Stimulated activated CD8-positive, alpha-beta memory T cell treated with anti-CD3 and anti-CD28 coated beads, Interleukin-15, amount 100 ng/mL, for 1 hour (primary cell): ENCODE data around the gene LARGE2.

Experiments used
- DNase-seq: peaks from one replicate; pipeline ENCODE4 v3.0.0-alpha.2; 2020; ENCODE audit warnings: low read depth

LARGE2 gene

GRCh38 chr11:45964911-45965389 lies 42.5 kb downstream of the LARGE2 start:
- peak; percentile 29 for DNase-seq

- no peak for DNase-seq
Observed at GRCh38 chr11:45967506-45967905, 45.0 kb downstream of the LARGE2 start.

DNA sequence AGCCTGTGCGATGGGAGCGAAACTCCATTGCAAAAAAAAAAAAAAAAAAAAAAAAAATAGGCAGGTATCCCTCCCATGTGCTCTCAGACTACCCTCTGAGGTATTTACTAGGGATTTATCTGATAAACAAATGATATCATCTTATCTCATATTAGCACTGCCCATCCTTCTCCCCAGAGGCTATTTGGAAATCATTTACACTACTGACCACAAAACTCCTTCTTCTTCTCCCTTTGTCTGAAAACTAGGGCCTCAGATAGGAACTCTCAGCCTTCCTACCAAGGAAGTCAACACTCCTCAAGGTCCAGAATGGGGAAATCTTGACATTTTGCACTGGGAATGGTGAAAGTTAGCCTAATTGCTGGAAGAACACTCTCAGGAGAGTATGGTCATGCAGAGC lies 46.4 kb downstream of the LARGE2 start:
- no peak for DNase-seq

- DNase-seq: no peak
Observed at GRCh38 chr11:45973601-45974000, 51.1 kb downstream of the LARGE2 start.

DNA sequence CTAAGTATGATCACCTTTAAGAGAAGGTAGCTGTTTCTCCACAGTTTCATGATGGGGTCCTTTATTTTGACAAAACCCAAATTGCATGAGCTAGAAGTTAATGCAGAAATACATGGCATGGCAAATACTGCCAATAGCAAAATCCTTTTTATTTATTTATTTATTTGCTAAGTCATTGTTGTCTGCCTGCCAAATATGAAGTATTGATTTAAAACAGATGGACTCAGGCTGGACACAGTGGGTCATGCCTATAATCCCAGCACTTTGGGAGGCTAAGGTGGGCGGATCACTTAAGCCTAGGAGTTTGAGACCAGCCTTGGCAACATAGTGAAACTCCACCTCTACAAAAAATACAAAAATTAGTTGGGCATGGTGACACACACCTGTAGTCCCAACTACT lies 52.4 kb downstream of the LARGE2 start:
- DNase-seq: no peak
